HepG2 (cell line): ENCODE data around the gene RHBDD1. TPM values are rescaled to one million over a fixed set of nuclear protein-coding genes. Genes with fewer than 3 reads are reported as not detected.

Experiments
- AGO1 ChIP-seq: fragments of 200-400 bp; formaldehyde crosslinking; IDR thresholded peaks from 2 replicates; pipeline ENCODE4 v1.6.1; 2017; ENCODE audit warnings: mild to moderate bottlenecking, low read depth, low read length, moderate library complexity; ENCODE audit not compliant: poor library complexity, severe bottlenecking
- ATF7-NPFF ChIP-seq: sonication (generic); formaldehyde crosslinking; IDR thresholded peaks from 2 replicates; pipeline ENCODE4 v1.8.1; 2023; ENCODE audit warnings: mild to moderate bottlenecking, low read depth, missing genetic modification reagents, moderate library complexity
- CSRNP1 ChIP-seq: sonication (generic); formaldehyde crosslinking; IDR thresholded peaks from 2 replicates; pipeline ENCODE4 v1.8.1; 2023; ENCODE audit warnings: mild to moderate bottlenecking, missing genetic modification reagents
- E2F5 ChIP-seq: sonication (generic); formaldehyde crosslinking; conservative IDR thresholded peaks from 2 replicates; pipeline ENCODE4 v1.4.0; 2020; ENCODE audit warnings: missing genetic modification reagents
- HNRNPK ChIP-seq: fragments of 200-400 bp; formaldehyde crosslinking; IDR thresholded peaks from 2 replicates; pipeline ENCODE4 v1.6.1; 2018; ENCODE audit warnings: low read length, low read depth, moderate library complexity, mild to moderate bottlenecking; ENCODE audit not compliant: poor library complexity, severe bottlenecking
- KMT2A ChIP-seq: sonication (generic); formaldehyde crosslinking; IDR thresholded peaks from 2 replicates; pipeline ENCODE4 v1.4.0; 2020; ENCODE audit warnings: missing genetic modification reagents
- MAX ChIP-seq: IDR thresholded peaks from 2 replicates; pipeline ENCODE4 v1.6.1; 2012; ENCODE audit warnings: inconsistent platforms
- MEIS1 ChIP-seq: sonication (generic); formaldehyde crosslinking; IDR thresholded peaks from 2 replicates; pipeline ENCODE4 v1.9.0; 2021; ENCODE audit warnings: mild to moderate bottlenecking, missing genetic modification reagents, moderate library complexity, borderline replicate concordance
- MIXL1 ChIP-seq: IDR thresholded peaks from 2 replicates; pipeline ENCODE4 v1.6.1; 2016
- MYNN ChIP-seq: sonication (generic); formaldehyde crosslinking; IDR thresholded peaks from 2 replicates; pipeline ENCODE4 v1.4.0; 2020; ENCODE audit warnings: mild to moderate bottlenecking, low read depth, missing genetic modification reagents
- PAF1 ChIP-seq: IDR thresholded peaks from 2 replicates; pipeline ENCODE4 v1.6.1; 2016; ENCODE audit warnings: missing genetic modification reagents, missing compliant biosample characterization
- RFX3 ChIP-seq: IDR thresholded peaks from 2 replicates; pipeline ENCODE4 v1.6.1; 2016; ENCODE audit warnings: missing biosample characterization, missing genetic modification reagents
- SETDB1 ChIP-seq: sonication (generic); formaldehyde crosslinking; IDR thresholded peaks from 2 replicates; pipeline ENCODE4 v1.5.1; 2020; ENCODE audit warnings: missing genetic modification reagents, mild to moderate bottlenecking, borderline replicate concordance
- SMARCC2 ChIP-seq: fragments of 450-650 bp; IDR thresholded peaks from 2 replicates; pipeline ENCODE4 v1.6.1; 2017; ENCODE audit warnings: antibody characterized with exemption, mild to moderate bottlenecking
- TCF7L2 ChIP-seq: IDR thresholded peaks from 2 replicates; pipeline ENCODE4 v1.6.1; 2011; ENCODE audit warnings: mild to moderate bottlenecking, low read depth, low read length, moderate library complexity
- ZBTB43 ChIP-seq: sonication (generic); formaldehyde crosslinking; conservative IDR thresholded peaks from 2 replicates; pipeline ENCODE4 v1.4.0; 2020; ENCODE audit warnings: missing genetic modification reagents
- ZBTB7B ChIP-seq: sonication (generic); formaldehyde crosslinking; IDR thresholded peaks from 2 replicates; pipeline ENCODE4 v1.4.0; 2020; ENCODE audit warnings: missing genetic modification reagents
- ZHX1 ChIP-seq: sonication (generic); formaldehyde crosslinking; IDR thresholded peaks from 2 replicates; pipeline ENCODE4 v1.8.1; 2022; ENCODE audit warnings: low read depth, mild to moderate bottlenecking, missing genetic modification reagents
- ZNF124 ChIP-seq: sonication (generic); formaldehyde crosslinking; IDR thresholded peaks from 2 replicates; pipeline ENCODE4 v1.4.0; 2020; ENCODE audit warnings: missing genetic modification reagents
- ZNF160 ChIP-seq: sonication (generic); formaldehyde crosslinking; IDR thresholded peaks from 2 replicates; pipeline ENCODE4 v1.8.0; 2022; ENCODE audit warnings: mild to moderate bottlenecking, inconsistent platforms, missing genetic modification reagents
- ZNF333 ChIP-seq: sonication (generic); formaldehyde crosslinking; IDR thresholded peaks from 2 replicates; pipeline ENCODE4 v1.4.0; 2020; ENCODE audit warnings: mild to moderate bottlenecking, missing genetic modification reagents, borderline replicate concordance
- ZNF589 ChIP-seq: sonication (generic); formaldehyde crosslinking; conservative IDR thresholded peaks from 2 replicates; pipeline ENCODE4 v1.8.0; 2022; ENCODE audit warnings: mild to moderate bottlenecking, moderate library complexity, missing genetic modification reagents
- ZNF614 ChIP-seq: IDR thresholded peaks from 2 replicates; pipeline ENCODE4 v1.6.1; 2018; ENCODE audit warnings: missing biosample characterization, missing genetic modification reagents, inconsistent platforms, borderline replicate concordance
- ZNF883 ChIP-seq: sonication (generic); formaldehyde crosslinking; IDR thresholded peaks from 2 replicates; pipeline ENCODE4 v1.5.1; 2020; ENCODE audit warnings: mild to moderate bottlenecking, missing genetic modification reagents; ENCODE audit errors: not compliant biosample characterization
- polyA plus RNA-seq, 8 experiments: library from polyadenylated mRNA; depleted of rRNA in 3 of 8; stranded (reverse) in 7 of 8; unstranded in 1 of 8; fragments of >200 nt; fragmentation: Illumina TruSeq in 4 of 8; extraction: Trizol in 4 of 8; gene quantifications; 2 replicates each; pipeline versions ENCODE4 v1.2.1 to v1.2.3, GENCODE V29; 2011 to 2016; ENCODE audit warnings: low read depth in 4 of 8, missing spikeins in 1 of 8, mixed read lengths in 1 of 8; ENCODE audit not compliant: insufficient read depth in 1 of 8
- total RNA-seq, 5 experiments: library from RNA; depleted of rRNA; stranded (reverse); fragments of >200 nt; fragmentation: Illumina TruSeq; extraction: Trizol; gene quantifications; 2 replicates each; pipeline ENCODE4 v1.2.3, GENCODE V29; 2016; ENCODE audit warnings: low read depth in 1 of 5

The RHBDD1 gene
- total and polyA plus RNA-seq, 2 of the 13 experiments (the other 11 are each of a cell fraction or from before 2014, with no cell fraction given) = 8.2 to 9.5 TPM

- TF ChIP-seq AGO1 (no peak), HNRNPK (peak; percentile 3), ATF7-NPFF (no peak; the same call in 1 of the 2 replicates), ZNF614 (no peak), MEIS1 (CRISPR knock-in tag) (no peak), E2F5 (CRISPR knock-in tag) (no peak), ZNF883 (CRISPR knock-in tag) (no peak), ZNF160 (CRISPR knock-in tag) (no peak), TCF7L2 (no peak), CSRNP1 (peak; percentile 40; the same call in 1 of the 2 replicates), ZNF333 (CRISPR knock-in tag) (no peak), SETDB1 (CRISPR knock-in tag) (no peak), ZHX1 (0 out of 2 replicates have a peak, but pooled peaks have one; percentile 54), ZBTB43 (no peak), SMARCC2 (no peak), MAX (0 out of 2 replicates have a peak, but pooled peaks have one; percentile 14), ZNF589 (no peak; the same call in 1 of the 2 replicates), KMT2A (no peak), ZNF124 (no peak), ZBTB7B (no peak), MYNN (CRISPR knock-in tag) (no peak), PAF1 (CRISPR knock-in tag) (no peak), MIXL1 (CRISPR knock-in tag) (no peak), RFX3 (no peak)
These were observed 37.2 kb upstream of the RHBDD1 start (continued) for GRCh38 chr2:226798422-226799210.
